Stimulated activated CD8-positive, alpha-beta memory T cell treated with anti-CD3 and anti-CD28 coated beads, Interleukin-12 subunit alpha, Interleukin-12 subunit beta, amount 100 ng/mL, for 1 hour (primary cell): ENCODE data around the gene TCHH.
"Not testable (repeated sequence)": the region's sequence is repeated elsewhere in the genome, so short reads cannot be mapped to it uniquely, and the experiment has no call there.

Experiments used
- DNase-seq: peaks from one replicate; pipeline ENCODE4 v3.0.0-alpha.2; 2020; ENCODE audit warnings: low read depth

TCHH gene

DNA sequence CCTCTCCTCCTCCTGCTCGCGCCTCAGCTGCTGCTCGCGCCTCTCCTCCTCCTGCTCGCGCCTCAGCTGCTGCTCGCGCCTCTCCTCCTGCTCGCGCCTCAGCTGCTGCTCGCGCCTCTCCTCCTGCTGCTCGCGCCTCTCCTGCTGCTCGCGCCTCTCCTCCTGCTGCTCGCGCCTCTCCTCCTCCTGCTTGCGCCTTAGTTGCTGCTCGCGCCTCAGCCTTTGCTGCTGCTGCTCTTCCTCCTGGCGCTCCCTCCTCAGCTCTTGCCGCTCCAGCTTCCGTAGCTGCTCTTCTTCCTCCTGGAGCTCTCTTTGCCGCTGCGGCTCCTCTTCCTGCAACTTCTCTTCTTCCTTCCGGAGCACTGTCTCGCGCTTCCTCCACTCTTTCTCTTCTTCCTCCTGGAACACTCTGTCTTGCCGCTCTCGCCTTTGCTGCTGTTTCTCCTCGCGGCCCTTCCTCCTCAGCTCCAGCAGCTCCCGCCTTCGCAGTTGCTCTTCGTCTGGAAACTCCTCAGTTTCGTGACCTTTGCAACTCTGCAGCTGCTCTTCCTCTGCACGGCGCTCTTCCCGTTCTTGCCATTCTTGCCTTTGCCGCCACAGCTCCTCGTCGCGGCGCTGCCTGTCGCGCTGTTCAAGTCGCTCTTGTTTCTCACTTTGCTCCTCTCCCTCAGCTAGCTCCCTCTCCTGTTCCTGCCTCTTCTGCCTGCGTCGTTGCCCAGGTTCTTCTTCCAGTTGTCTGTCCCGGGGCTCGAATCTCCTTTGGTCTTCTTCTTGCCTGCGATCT is 3.0 kb downstream of the TCHH start:
- DNase-seq, result no peak

DNA sequence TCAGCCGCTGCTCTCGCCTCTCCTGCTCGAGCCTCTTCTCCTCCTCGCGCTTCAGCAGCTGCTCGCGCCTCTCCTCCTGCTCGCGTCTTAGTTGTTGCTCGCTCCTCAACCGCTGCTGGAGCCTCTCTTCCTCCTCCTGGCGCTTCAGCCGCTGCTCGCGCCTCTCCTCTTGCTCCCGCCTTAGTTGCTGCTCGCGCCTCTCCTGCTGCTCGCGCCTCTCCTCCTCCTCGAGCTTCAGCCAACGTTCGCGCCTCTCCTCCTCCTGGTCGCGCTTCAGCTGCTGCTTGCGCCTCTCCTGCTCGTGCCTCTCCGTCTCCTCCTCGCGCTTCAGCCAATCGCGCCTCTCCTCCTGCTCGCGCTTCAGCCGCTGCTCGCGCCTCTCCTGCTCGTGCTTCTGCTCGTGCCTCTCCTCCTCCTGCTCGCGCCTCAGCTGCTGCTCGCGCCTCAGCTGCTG is 3.7 kb downstream of the TCHH start:
- DNase-seq, result no peak

DNA sequence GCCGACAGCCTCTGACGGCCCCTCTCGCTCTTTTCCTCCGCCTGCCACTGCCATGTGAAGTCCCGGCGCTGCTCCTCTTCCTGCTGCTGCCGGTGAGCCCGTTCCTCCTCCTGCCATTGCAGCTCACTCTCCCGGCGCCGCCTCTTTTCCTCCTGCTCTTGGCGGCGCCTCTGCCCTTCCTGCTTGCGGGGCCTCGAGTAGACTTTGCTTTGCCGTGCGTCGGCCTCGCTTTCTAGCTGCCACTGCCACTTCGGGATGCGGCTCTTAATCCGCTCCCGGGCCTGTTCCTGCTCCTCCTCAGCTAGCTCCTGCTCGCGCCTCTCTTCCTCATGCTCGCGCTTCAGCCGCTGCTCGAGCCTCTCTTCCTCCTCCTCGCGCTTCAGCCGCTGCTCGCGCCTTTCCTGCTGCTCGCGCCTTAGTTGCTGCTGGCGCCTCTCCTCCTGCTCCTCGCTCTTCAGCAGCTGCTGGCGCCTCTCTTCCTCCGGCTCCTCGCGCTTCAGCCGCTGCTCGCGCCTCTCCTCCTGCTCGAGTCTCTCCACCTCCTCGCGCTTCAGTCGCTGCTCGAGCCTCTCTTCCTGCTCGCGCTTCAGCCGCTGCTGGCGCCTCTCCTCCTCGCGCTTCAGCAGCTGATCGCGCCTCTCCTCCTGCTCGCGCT is 4.3 kb downstream of the TCHH start:
- DNase-seq, result no peak

- DNase-seq, result no peak
Measured at GRCh38 chr1:152110365-152110859, 4.8 kb downstream of the TCHH start.

DNA sequence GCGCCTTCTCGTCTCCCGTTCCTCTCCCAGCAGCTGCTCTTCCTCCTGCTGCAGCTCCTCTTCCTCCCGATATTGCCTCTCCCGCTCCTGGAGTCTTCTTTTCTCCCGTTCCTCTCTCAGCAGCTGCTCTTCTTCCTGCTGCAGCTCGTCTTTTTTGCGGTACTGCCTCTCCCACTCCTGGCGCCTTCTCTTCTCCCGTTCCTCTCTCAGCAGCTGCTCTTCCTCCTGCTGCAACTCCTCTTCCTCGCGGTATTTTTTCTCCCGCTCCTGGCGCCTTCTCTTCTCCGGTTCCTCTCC is 5.3 kb downstream of the TCHH start:
- no peak for DNase-seq

DNA sequence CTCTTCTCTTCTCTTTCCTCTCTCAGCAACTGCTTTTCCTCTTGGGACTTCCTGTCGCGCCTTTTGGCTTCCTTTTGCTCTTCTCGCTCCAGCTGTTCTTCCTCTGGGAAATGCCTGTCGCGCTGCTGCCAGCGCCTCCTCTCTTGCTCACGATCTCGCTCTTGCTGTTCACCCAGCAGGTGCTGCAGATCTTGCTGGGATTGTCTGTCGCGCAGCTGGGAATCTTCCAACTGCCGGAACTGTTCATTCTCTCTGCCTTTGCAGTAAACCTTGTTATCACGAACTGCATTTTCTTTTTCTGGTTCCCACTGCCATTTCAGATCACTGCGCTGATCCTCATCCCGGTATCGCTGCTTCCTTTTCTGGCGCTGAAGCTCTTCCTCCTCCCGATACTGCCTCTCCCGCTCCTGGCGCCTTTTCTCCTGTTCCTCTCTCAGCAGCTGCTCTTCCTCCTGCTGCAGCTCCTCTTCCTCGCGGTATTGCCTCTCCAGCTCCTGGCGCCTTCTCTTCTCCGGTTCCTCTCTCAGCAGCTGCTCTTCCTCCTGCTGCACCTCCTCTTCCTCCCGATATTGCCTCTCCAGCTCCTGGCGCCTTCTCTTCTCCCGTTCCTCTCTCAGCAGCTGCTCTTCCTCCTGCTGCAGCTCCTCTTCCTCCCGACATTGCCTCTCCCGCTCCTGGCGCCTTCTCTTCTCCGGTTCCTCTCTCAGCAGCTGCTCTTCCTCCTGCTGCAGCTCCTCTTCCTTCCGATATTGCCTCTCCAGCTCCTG is 5.8 kb downstream of the TCHH start:
- DNase-seq, result no peak

GRCh38 chr1:152108882-152109222 is 6.4 kb downstream of the TCHH start:
- no peak for DNase-seq

- no peak for DNase-seq
Measured at GRCh38 chr1:152107984-152108881, 7.0 kb downstream of the TCHH start.

- DNase-seq, result no peak
Measured at GRCh38 chr1:152107031-152107983, 7.9 kb downstream of the TCHH start.

DNA sequence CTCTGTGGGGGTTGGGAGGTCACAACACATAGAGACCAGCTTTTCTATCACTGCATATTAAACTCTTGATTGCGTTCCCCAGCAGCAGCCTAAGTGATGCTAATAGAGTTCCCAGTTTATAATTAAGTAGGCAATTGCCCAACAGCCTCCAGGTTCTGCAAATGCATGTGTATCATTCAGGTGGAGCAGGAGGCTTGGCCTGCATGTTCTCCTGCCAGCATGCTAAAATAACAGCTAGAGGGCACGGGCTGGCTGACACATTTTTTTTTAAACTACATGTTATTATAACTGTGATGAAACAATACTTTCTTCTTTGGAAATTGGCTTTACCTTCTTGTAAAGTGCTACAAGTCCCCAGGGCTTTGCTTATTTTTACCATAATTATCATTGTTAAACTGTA is 10.4 kb downstream of the TCHH start:
- DNase-seq, result no peak

DNA sequence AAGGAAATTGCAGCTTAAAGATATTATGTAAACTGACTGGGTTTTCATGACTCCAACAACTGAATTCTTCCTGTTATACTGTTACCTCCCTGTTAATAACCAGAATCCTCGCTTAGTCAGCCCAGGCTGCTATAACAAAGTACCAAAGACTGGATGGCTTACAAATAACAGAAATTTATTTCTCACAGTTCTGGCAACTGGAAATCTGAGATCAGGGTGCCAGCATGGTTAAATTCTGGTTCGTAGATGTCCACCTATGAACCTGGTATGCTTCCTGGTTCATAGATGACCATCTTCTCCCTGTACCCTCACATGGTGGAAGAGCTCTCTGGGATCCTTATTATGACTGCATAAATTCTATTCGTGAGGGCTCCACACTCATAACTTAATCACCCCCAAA is 18.3 kb downstream of the TCHH start:
- DNase-seq, result no peak

DNA sequence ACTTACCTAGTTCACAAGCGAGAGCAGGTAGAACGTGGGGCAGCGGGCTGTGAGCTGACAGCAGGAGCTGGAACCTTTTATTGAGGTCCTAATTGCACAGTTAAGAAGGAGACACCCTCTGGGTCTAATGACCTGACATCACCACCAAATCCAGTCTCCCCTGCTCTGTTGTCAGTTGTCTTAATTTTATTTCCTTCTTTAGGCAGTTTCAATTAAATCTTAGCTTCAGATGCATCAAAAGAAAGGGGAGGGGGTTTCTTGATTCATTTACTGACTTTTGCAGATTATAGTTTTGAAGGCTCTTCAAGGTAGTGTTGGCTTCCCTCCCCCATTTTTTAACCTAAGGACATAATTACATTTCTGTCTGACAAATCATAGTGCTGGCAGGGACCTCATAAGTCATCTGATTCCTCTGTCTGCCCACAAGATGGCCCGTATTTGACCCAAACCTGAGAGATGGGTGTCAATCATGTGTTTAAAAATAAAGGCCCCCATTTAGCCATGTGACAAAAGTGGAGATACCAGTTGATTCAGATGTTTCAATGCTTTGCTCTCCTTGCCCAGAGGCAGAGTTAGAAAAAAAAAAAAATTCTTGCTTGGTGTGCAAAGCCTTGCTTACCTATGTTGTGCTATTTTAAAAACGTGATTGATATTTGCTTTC is 26.1 kb downstream of the TCHH start, which contains the start of gene TCHHL1:
Gene TCHHL1, minus strand, starts transcription at position 51 of the 661 bp plus-strand sequence. CDS start 921 bp downstream, outside the sequence.
- no peak for DNase-seq

GRCh38 chr1:152086760-152087159 is 28.5 kb downstream of the TCHH start:
- no peak for DNase-seq

GRCh38 chr1:152084853-152085252 is 30.4 kb downstream of the TCHH start:
- no peak for DNase-seq

DNA sequence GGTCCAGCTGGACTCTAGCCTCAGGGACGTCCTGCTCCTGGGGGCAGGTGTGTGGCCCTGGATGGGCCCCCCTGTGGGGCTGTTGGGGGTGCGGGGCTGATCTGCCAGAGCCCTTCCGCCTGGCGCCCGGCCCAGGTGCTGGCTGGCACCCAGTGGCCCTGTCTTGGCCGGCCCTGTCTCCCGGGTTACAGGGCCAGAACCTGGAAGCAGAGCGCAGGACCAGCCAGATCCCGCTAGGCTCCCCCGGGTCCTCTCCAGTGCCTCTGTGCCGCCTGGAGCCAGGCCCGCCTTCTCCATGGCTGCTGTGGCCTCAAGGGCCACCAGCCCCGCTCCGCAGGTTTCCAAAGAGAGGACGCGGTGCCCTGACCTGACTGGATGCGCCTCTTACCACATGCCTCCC is 34.2 kb downstream of the TCHH start:
- not testable (repeated sequence) for DNase-seq

- DNase-seq, result not testable (repeated sequence)
Measured at GRCh38 chr1:152080494-152080893, 34.8 kb downstream of the TCHH start.

DNA sequence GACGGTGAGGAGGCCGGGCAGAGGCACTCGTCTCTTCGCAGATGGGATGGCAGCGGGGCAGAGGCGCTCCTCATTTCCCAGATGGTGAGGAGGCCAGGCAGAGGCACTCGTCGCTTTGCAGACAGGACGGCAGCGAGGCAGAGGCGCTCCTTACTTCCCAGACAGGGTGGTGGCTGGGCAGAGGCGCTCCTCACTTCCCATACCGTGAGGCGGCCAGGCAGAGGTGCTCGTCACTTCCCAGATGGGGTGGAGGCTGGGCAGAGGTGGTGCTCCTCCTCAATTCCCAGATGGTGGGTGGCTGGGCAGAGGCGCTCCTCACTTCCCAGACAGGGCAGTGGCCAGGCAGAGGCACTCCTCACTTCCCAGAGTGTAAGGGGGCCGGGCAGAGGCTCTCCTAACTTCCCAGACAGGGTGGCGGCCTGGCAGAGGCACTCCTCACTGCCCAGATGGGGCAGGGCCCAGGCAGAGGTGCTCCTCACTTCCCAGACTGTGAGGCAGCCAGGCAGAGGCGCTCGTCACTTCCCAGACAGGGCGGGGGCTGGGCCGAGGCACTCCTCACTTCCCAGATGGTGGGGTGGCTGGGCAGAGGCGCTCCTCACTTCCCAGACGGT is 36.3 kb downstream of the TCHH start:
- no peak for DNase-seq

DNA sequence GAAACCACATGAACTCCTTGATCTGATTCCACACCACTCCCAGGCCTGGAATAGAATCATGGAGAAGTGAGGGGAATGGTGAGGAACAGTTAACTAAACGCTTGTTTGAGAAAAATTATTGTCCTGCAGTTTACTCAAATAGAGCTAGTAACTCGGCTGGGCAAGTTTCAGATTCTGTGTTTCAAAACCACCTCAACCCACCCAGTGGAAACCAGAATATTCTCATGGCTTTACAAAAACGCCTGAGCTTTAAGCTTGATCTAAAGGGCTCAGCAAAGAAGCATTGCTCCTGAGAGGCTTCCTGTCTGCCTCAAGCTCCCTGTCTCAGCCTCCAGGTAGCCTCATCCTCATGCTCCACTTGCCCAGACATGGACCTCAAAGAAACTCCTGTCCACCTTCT is 42.9 kb downstream of the TCHH start:
- DNase-seq, result no peak

DNA sequence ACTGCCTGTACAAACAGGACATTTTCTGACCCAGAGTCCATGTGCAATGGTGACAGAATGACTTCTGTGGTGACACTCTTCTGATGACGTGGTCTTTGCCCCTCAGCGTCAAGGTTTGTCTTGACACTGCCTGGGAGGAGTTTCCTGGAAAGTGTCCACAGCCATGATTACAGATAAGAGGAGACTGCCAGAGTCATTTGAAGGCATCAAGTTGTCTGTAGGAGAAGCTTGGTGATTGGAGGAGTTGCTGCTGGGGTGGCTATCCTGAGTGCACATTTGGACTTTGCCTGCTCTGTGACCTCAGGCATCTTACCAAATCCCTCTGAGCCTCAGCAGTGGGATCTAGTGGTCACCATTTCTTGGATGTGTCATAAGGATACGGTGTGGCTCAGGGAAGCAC is 44.1 kb downstream of the TCHH start:
- DNase-seq, result no peak

DNA sequence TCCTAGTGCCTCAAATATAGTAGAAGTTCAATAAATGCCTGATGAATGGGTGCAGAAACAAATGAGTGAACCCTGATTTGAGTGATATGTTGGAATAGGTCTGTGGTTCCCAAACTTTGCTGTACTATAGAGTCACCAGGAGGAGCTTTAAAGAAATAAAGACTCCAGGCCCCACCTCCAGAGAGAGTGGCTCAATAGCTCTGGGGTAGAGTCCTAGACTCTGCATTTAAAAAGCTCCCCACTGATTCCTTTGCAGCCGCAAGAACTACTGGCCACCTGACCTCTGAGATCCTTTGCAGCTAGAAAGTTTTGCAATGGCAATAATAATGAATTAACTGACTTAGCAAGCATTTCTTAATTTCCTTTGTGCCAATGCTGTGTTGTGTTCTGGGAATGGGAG is 47.3 kb downstream of the TCHH start:
- no peak for DNase-seq
